ENCODE data around the gene NOC2L.

- no peak for TF ChIP-seq POLR2A (IDR thresholded peaks at IDR 0.05)
- TF ChIP-seq CTCF (IDR thresholded peaks at IDR 0.05), result no peak
Measured at GRCh38 chr1:905071-905749, 53.8 kb downstream of the NOC2L start.

All from thyroid gland (tissue), 4 donors.